ENCODE measurements around the gene GPRC5A. TPM values are rescaled to one million over a fixed set of nuclear protein-coding genes. Genes with fewer than 3 reads are reported as not detected.

Gene GPRC5A
- total and polyA plus RNA-seq, 2 of the 4 experiments (the other 2 are of a cell fraction): 49.6 to 201 TPM

DNA sequence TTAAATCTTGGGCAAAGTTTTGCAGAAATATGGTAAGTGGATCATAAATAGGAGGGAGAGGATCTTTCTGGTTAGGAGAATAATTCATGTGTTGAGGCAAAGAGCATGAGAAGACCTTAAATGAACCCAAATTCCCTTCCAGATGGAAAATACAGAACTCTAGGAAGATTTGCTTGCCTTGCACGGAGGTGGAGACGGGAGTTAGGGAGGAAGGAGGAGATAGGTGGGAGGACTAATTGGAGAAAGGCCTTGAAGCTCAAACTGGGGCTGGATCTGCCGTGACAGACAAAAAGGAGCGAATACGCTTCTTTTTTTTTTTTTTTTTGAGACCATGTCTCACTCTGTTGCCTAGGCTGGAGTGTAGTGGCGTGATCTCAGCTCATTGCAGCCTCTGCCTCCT is 5.9 kb downstream of the GPRC5A start:
- H4K20me1 ChIP-seq (ENCODE audit: insufficient read depth, low read length): peaks cover 37% of the 10 kb centered on the region
- H2BK5ac ChIP-seq (ENCODE audit: low read depth, low read length, poor library complexity, severe bottlenecking): no peak overlapping the region
- no TSS peak for BruUV-seq (replicated peaks)
- H2BK120ac ChIP-seq (ENCODE audit: low read depth, low read length): no peak overlapping the region
- 100% methylated on average over 1 of the region's 6 CpGs; no CpG with 5 or more reads in 1 of the 2 experiments for WGBS, 2 experiments (ENCODE audit: extremely low coverage in 2 of 2, insufficient read length in 1 of 2)
- H3K27me3 ChIP-seq (ENCODE audit: control insufficient read depth, insufficient read depth, low read length): no peaks in the 10 kb centered on the region
- peaks cover 11 to 66% of the 10 kb centered on the region in 2 experiments; a peak in 3 of 4 replicates for H3K79me1 ChIP-seq (ENCODE audit: low read depth in 1 of 2, low read length in 2 of 2)
- peaks cover 24% of the 10 kb centered on the region for H3K9me1 ChIP-seq (ENCODE audit: insufficient read depth, low read length)
- TF ChIP-seq, protein P1, sequence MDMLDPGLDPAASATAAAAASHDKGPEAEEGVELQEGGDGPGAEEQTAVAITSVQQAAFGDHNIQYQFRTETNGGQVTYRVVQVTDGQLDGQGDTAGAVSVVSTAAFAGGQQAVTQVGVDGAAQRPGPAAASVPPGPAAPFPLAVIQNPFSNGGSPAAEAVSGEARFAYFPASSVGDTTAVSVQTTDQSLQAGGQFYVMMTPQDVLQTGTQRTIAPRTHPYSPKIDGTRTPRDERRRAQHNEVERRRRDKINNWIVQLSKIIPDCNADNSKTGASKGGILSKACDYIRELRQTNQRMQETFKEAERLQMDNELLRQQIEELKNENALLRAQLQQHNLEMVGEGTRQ (IDR thresholded peaks at IDR 0.05; ENCODE audit: low read depth, low read length): no peak
- TF ChIP-seq SMC3 (IDR thresholded peaks at IDR 0.05; ENCODE audit: low read depth, low read length): no peak
- no peak for TF ChIP-seq CHD1 (IDR thresholded peaks at IDR 0.05; ENCODE audit: low read depth, low read length)
- no peak for TF ChIP-seq BHLHE40 (IDR thresholded peaks at IDR 0.05; ENCODE audit: low read depth, low read length)
- TF ChIP-seq MAZ (IDR thresholded peaks at IDR 0.05; ENCODE audit: borderline replicate concordance, low read depth, low read length): no peak
- no peak for TF ChIP-seq RFX5 (IDR thresholded peaks at IDR 0.05; ENCODE audit: low read depth, low read length)
- TF ChIP-seq, protein P2, sequence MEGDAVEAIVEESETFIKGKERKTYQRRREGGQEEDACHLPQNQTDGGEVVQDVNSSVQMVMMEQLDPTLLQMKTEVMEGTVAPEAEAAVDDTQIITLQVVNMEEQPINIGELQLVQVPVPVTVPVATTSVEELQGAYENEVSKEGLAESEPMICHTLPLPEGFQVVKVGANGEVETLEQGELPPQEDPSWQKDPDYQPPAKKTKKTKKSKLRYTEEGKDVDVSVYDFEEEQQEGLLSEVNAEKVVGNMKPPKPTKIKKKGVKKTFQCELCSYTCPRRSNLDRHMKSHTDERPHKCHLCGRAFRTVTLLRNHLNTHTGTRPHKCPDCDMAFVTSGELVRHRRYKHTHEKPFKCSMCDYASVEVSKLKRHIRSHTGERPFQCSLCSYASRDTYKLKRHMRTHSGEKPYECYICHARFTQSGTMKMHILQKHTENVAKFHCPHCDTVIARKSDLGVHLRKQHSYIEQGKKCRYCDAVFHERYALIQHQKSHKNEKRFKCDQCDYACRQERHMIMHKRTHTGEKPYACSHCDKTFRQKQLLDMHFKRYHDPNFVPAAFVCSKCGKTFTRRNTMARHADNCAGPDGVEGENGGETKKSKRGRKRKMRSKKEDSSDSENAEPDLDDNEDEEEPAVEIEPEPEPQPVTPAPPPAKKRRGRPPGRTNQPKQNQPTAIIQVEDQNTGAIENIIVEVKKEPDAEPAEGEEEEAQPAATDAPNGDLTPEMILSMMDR (conservative IDR thresholded peaks at IDR 0.05; ENCODE audit: low read depth, low read length): no peak
- TF ChIP-seq NFE2L2 (IDR thresholded peaks at IDR 0.05; ENCODE audit: low read depth, low read length): no peak
- no peak for TF ChIP-seq CEBPB (IDR thresholded peaks at IDR 0.05; ENCODE audit: low read depth, low read length)
- TF ChIP-seq POLR2A (IDR thresholded peaks at IDR 0.05; ENCODE audit: low read depth, low read length): no peak
- no peak for TF ChIP-seq MXI1 (IDR thresholded peaks at IDR 0.05; ENCODE audit: borderline replicate concordance, low read depth, low read length)
- TF ChIP-seq RCOR1 (IDR thresholded peaks at IDR 0.05; ENCODE audit: insufficient replicate concordance, low read length): no peak
- TF ChIP-seq RAD21 (IDR thresholded peaks at IDR 0.05; ENCODE audit: low read length): no peak
- TF ChIP-seq MAFK (IDR thresholded peaks at IDR 0.05; ENCODE audit: low read depth, low read length): no peak
- TF ChIP-seq, protein P3, sequence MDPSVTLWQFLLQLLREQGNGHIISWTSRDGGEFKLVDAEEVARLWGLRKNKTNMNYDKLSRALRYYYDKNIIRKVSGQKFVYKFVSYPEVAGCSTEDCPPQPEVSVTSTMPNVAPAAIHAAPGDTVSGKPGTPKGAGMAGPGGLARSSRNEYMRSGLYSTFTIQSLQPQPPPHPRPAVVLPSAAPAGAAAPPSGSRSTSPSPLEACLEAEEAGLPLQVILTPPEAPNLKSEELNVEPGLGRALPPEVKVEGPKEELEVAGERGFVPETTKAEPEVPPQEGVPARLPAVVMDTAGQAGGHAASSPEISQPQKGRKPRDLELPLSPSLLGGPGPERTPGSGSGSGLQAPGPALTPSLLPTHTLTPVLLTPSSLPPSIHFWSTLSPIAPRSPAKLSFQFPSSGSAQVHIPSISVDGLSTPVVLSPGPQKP (IDR thresholded peaks at IDR 0.05; ENCODE audit: borderline replicate concordance, low read depth, low read length): no peak
- TF ChIP-seq FOS (IDR thresholded peaks at IDR 0.05; ENCODE audit: low read depth, low read length): no peak
- peaks cover 33% of the 10 kb centered on the region for H3K4me1 ChIP-seq (ENCODE audit: control insufficient read depth, insufficient read depth, low read length)
- in situ Hi-C loops (cut with MboI; ENCODE audit: low sequenced_read_pairs) (no loop called here), dilution Hi-C loops (cut with HindIII; ENCODE audit: low sequenced_read_pairs, unreplicated experiment) (no loop called here), intact Hi-C loops (cut with micrococcal nuclease) (loop anchor here (5.0 kb wide), 1 partner anchor 180 kb away; the partner anchor contains the start of gene CDKN1B)
- no peak overlapping the region for H2AK5ac ChIP-seq (ENCODE audit: low read depth, low read length)
- H3K14ac ChIP-seq (replicated peaks; ENCODE audit: low read depth, low read length): no peak overlapping the region
- ATAC-seq (ENCODE audit: low read depth) (no peak), DNase-seq (no peak)
- ChIA-PET CTCF (interaction anchor here (1.1 kb wide), 1 partner anchor 205 kb away, joined by 3 read pairs; no protein-coding TSS in a partner anchor), POLR2A (ENCODE audit: unreplicated experiment) (no interaction called here)
- H2BK20ac ChIP-seq (ENCODE audit: low read depth, low read length): no peak overlapping the region
- no peak overlapping the region for H3K4me3 ChIP-seq (ENCODE audit: insufficient read depth, low read depth, low read length)
- H3K4me2 ChIP-seq (ENCODE audit: low read depth, low read length): no peak overlapping the region
- H2BK15ac ChIP-seq (ENCODE audit: low read depth, low read length): no peak overlapping the region
- H4K91ac ChIP-seq (ENCODE audit: insufficient read depth, low read depth, low read length): no peak overlapping the region; the same call in 1 of the 2 replicates
- H4K8ac ChIP-seq (ENCODE audit: low read depth in 2 of 2, low read length in 2 of 2): no peak overlapping the region
- no peak overlapping the region for H3K9ac ChIP-seq (ENCODE audit: low read depth, low read length)
- H4K5ac ChIP-seq (ENCODE audit: low read depth, low read length): no peak overlapping the region
- no peak overlapping the region for H3K23ac ChIP-seq (ENCODE audit: low read depth, low read length)
- H3K36me3 ChIP-seq (ENCODE audit: control insufficient read depth, insufficient read depth, low read length): peaks cover 6% of the 10 kb centered on the region; the same call in 1 of the 2 replicates
- no peak overlapping the region for H3K56ac ChIP-seq (ENCODE audit: extremely low read depth, insufficient read depth, low read length)
- no peak overlapping the region for H3K18ac ChIP-seq (ENCODE audit: low read depth, low read length)
- H2AK9ac ChIP-seq (replicated peaks; ENCODE audit: low read depth, low read length, poor library complexity): no peak overlapping the region
- no peak overlapping the region for H2AFZ ChIP-seq (replicated peaks; ENCODE audit: low read length, poor library complexity)
- H3K9me3 ChIP-seq (ENCODE audit: control insufficient read depth, insufficient read depth, low read length): no peaks in the 10 kb centered on the region
- H3K4ac ChIP-seq (ENCODE audit: low read depth, low read length): peak overlapping the region; percentile 12; the same call in 1 of the 2 replicates
- H3K27ac ChIP-seq (ENCODE audit: insufficient read depth, low read length): no peak overlapping the region
